ENCODE measurements around the gene PSEN2. TPM values are rescaled to one million over a fixed set of nuclear protein-coding genes. Genes with fewer than 3 reads are reported as not detected.

The PSEN2 gene
- 14.7 TPM for polyA plus RNA-seq (2013)

DNA sequence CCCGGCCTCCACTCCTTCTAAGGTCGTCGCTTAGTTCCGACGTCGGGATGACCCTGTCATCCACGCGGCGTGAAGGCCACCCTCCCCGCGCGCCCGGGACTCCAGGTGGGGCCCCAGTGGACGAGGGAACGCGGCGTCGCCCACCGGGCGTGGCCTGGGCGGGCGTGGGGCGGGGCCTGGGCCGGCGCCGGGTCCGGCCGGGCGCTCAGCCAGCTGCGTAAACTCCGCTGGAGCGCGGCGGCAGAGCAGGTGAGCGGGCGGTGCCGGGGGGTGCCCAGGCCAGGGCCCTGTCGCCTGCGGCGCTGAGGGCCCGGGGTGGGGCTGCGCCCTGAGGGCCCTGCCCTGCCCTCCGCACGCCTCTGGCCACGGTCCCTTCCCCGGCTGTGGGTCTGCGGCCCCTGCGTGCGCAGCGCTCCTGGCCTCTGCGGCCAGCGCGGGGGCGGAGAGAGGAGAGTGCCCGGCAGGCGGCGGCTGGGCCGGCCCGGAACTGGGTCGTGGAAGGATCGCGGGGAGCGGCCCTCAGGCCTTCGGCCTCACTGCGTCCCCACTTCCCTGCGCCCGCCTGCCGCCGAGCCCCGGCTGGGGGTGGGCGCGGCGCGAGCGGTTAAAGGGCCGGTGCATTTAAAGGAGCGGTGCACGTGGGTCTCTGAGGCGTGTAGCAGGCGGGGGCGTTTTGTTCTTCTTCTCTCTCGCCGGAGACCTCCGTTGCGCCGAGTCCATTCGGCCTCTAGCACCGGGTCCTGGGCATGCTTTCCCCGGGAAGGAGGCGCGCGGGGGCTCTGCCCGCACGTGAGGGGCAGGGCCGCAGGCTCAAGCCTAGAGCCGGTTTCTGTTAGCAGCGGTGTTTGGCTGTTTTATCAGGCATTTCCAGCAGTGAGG is at the start of gene PSEN2:
PSEN2 (plus strand) TSS at position 216 of the 879 bp plus-strand sequence. CDS start 11,292 bp downstream, outside the sequence.
- Histone ChIP-seq H3K36me3 (ENCODE audit: control insufficient read depth in 4 of 4, insufficient read depth in 4 of 4, low read length in 3 of 4) (no peaks in the 10 kb centered on the region), H3K27ac (ENCODE audit: insufficient read depth in 1 of 2, low read depth in 1 of 2, low read length in 2 of 2, poor library complexity in 1 of 2, severe bottlenecking in 2 of 2) (no peak within 1 kb of the TSS), H3K4me3 (ENCODE audit: control insufficient read depth in 1 of 7, extremely low read depth in 1 of 7, insufficient read depth in 4 of 7, low read depth in 2 of 7, low read length in 6 of 7) (peak within 1 kb of the TSS; percentile 41 to 80 (median 72)), H3K4me1 (ENCODE audit: control extremely low read depth in 1 of 4, control insufficient read depth in 4 of 4, insufficient read depth in 4 of 4, low read length in 3 of 4) (peaks cover 0 to 41% (median 36%) of the 10 kb centered on the region in 4 experiments), H3K27me3 (replicated peaks in 2 of 5; ENCODE audit: control insufficient read depth in 4 of 5, insufficient read depth in 5 of 5, low read length in 4 of 5) (no peaks in the 10 kb centered on the region), H3K9me3 (ENCODE audit: control extremely low read depth in 1 of 5, control insufficient read depth in 4 of 5, insufficient read depth in 2 of 5, low read depth in 1 of 5, low read length in 4 of 5) (no peaks in the 10 kb centered on the region)
- POLR2A ChIA-PET = interaction anchor here (0.6 kb wide), 1 partner anchor 68 kb away, joined by 7 read pairs; no protein-coding TSS in a partner anchor
- 0% methylated on average over 73 of the region's 97 CpGs for WGBS (ENCODE audit: insufficient coverage)
- peak; percentile 25 to 59 (median 42) for DNase-seq
- CTCF ChIA-PET = interaction anchor here (0.7 kb wide), 1 partner anchor 13 kb away, joined by 3 read pairs; no protein-coding TSS in a partner anchor

DNA sequence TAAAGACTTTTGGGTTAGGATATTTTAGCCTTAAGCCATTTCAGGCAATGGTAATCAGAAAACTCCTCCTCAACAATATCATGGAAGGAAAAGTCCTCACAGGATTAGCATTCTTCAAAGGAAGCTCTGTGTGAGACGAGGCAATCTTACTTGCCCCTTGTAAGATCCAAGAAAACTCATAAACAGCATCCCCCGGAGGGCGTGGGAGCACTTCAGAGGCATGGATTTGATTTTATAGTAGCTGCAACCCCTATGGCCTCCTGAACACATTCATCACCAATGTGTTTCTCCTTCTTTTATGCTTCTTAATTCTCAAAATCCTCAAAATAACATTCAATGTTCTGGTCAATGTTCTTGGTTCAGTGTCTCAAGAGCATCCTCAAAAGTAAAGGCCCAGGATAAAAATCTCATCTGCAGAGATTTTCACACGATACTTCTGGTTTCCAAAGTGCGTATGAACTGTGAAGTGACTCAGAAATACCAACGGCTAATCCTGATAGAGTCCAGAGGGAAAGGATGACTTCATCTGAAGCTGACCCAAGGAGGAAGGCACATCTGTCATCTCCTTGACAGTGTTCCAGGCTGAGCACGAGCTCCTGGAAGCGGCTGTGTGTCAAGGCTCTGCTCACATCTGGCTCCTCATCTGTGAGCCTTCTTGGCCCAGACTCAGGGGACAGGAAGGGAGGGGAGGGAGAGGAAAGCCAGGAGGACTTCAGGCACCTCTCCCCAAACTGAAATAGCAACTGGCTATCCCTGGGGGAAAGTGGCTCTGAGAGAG is 49.3 kb upstream of the PSEN2 start:
- ChIA-PET POLR2A (interaction anchor here (0.5 to 0.6 kb wide), 2 partner anchors 18 to 119 kb away, joined by 3 to 4 read pairs; no protein-coding TSS in a partner anchor), CTCF (interaction anchor here (1.1 to 1.6 kb wide), 3 partner anchors 14 to 188 kb away, joined by 3 to 5 read pairs (median 3); no protein-coding TSS in a partner anchor)
- H3K36me3 ChIP-seq (ENCODE audit: control insufficient read depth in 4 of 4, insufficient read depth in 4 of 4, low read length in 3 of 4) = no peaks in the 10 kb centered on the region
- DNase-seq = no peak
- peaks cover 0 to 4% (median 1%) of the 10 kb centered on the region in 4 experiments for H3K4me1 ChIP-seq (ENCODE audit: control extremely low read depth in 1 of 4, control insufficient read depth in 4 of 4, insufficient read depth in 4 of 4, low read length in 3 of 4)
- H3K27me3 ChIP-seq (replicated peaks in 2 of 5; ENCODE audit: control insufficient read depth in 4 of 5, insufficient read depth in 5 of 5, low read length in 4 of 5) = no peaks in the 10 kb centered on the region
- no peaks in the 10 kb centered on the region for H3K9me3 ChIP-seq (ENCODE audit: control extremely low read depth in 1 of 5, control insufficient read depth in 4 of 5, insufficient read depth in 2 of 5, low read depth in 1 of 5, low read length in 4 of 5)
- H3K27ac ChIP-seq (ENCODE audit: insufficient read depth in 1 of 2, low read depth in 1 of 2, low read length in 2 of 2, poor library complexity in 1 of 2, severe bottlenecking in 2 of 2) = no peak overlapping the region
- no peak overlapping the region for H3K4me3 ChIP-seq (ENCODE audit: control insufficient read depth in 1 of 7, extremely low read depth in 1 of 7, insufficient read depth in 4 of 7, low read depth in 2 of 7, low read length in 6 of 7)
- WGBS (ENCODE audit: insufficient coverage) = 86% methylated on average over 6 of the region's 8 CpGs

DNA sequence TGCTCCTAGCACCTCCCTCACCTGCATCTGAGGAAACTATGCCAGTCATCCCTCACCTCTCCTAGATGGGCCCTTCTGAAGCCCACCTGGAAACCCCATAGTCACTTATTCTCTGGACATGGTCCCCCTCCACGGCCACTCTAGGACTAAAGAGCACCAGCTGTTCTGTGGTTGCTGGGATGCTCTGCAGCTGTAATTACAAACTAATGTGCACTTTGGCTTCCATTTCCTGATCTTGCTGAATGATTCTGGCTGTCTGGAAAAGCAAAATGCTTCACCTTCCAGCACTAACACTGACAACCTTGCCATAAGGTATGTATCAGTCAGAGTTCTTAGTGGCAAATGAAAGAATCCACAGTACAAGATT is 48.7 kb upstream of the PSEN2 start:
- Histone ChIP-seq H3K9me3 (ENCODE audit: control extremely low read depth in 1 of 5, control insufficient read depth in 4 of 5, insufficient read depth in 2 of 5, low read depth in 1 of 5, low read length in 4 of 5) (no peaks in the 10 kb centered on the region), H3K4me1 (ENCODE audit: control extremely low read depth in 1 of 4, control insufficient read depth in 4 of 4, insufficient read depth in 4 of 4, low read length in 3 of 4) (peaks cover 0 to 4% (median 1%) of the 10 kb centered on the region in 4 experiments), H3K27me3 (replicated peaks in 2 of 5; ENCODE audit: control insufficient read depth in 4 of 5, insufficient read depth in 5 of 5, low read length in 4 of 5) (no peaks in the 10 kb centered on the region), H3K4me3 (ENCODE audit: control insufficient read depth in 1 of 7, extremely low read depth in 1 of 7, insufficient read depth in 4 of 7, low read depth in 2 of 7, low read length in 6 of 7) (no peak overlapping the region), H3K36me3 (ENCODE audit: control insufficient read depth in 4 of 4, insufficient read depth in 4 of 4, low read length in 3 of 4) (no peaks in the 10 kb centered on the region), H3K27ac (ENCODE audit: insufficient read depth in 1 of 2, low read depth in 1 of 2, low read length in 2 of 2, poor library complexity in 1 of 2, severe bottlenecking in 2 of 2) (no peak overlapping the region)
- ChIA-PET CTCF (no interaction called here), POLR2A (interaction anchor here (0.5 kb wide), 1 partner anchor 120 kb away, joined by 3 read pairs; no protein-coding TSS in a partner anchor)
- no peak for DNase-seq
- 43% methylated on average over 1 of the region's 1 CpG for WGBS (ENCODE audit: insufficient coverage)

DNA sequence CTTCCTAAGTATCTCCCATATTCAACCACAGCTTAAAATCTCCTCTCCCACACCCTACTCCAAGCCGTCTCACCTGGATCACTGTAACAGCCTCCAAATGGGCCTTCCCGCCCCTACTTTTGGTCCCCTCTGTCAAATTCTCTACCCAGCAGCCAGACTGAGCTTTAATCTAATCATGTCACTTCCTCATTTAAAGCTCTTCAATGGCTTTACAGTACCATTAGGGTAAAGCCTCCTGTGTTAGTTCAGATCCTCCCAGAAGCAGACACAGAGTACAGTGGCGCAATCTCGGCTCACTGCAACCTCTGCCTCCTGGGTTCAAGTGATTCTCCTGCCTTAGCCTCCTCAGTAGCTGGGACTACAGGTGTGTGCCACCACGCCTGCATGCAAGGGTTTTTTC is 46.8 kb upstream of the PSEN2 start:
- CTCF ChIA-PET = interaction anchor here (0.8 to 1.4 kb wide), 4 partner anchors 24 to 188 kb away, joined by 3 to 4 read pairs (median 3); no protein-coding TSS in a partner anchor
- Histone ChIP-seq H3K27ac (ENCODE audit: insufficient read depth in 1 of 2, low read depth in 1 of 2, low read length in 2 of 2, poor library complexity in 1 of 2, severe bottlenecking in 2 of 2) (no peak overlapping the region), H3K4me3 (ENCODE audit: control insufficient read depth in 1 of 7, extremely low read depth in 1 of 7, insufficient read depth in 4 of 7, low read depth in 2 of 7, low read length in 6 of 7) (no peak overlapping the region), H3K27me3 (replicated peaks in 2 of 5; ENCODE audit: control insufficient read depth in 4 of 5, insufficient read depth in 5 of 5, low read length in 4 of 5) (no peaks in the 10 kb centered on the region), H3K9me3 (ENCODE audit: control extremely low read depth in 1 of 5, control insufficient read depth in 4 of 5, insufficient read depth in 2 of 5, low read depth in 1 of 5, low read length in 4 of 5) (no peaks in the 10 kb centered on the region), H3K4me1 (ENCODE audit: control extremely low read depth in 1 of 4, control insufficient read depth in 4 of 4, insufficient read depth in 4 of 4, low read length in 3 of 4) (peaks cover 4 to 15% (median 9%) of the 10 kb centered on the region in 4 experiments), H3K36me3 (ENCODE audit: control insufficient read depth in 4 of 4, insufficient read depth in 4 of 4, low read length in 3 of 4) (no peaks in the 10 kb centered on the region)
- POLR2A ChIA-PET = no interaction called here
- DNase-seq = peak in 2 of 3 donors; percentile 21 to 31
- 92% methylated on average over 5 of the region's 5 CpGs for WGBS (ENCODE audit: insufficient coverage)

DNA sequence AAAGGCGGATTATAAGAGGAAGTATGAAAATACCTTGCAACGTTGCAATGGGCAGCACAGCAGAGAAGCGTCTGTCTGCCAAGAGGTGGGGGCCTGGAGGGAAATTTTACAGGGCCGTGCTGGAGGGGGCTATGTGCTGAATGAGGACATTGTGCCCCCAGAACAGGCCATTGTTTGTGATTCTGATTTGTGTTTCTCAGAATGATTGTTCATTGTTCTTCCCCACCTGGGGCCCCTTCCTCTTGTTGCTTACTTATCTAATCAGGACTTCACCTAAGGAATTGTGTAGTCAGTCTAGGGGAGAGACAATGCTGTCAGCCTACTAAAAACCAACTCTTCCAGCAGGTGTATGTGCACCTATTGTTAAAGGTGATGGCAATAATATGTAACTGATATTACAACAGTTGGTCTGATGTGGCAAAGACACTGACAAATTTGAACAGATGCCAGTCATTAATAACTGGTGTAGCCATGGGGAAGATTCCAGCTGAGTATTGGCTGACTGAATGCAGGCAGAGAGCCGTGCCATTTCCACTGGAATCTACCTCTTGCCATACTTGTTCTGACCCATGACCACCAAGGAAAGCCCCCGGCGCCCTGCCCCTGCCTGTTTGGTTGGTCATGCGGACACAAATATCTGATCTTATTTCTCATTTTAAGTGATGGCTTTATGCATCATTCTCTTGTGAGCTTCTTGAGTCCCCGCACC is 45.2 kb upstream of the PSEN2 start:
- Histone ChIP-seq H3K36me3 (ENCODE audit: control insufficient read depth in 4 of 4, insufficient read depth in 4 of 4, low read length in 3 of 4) (no peaks in the 10 kb centered on the region), H3K27ac (ENCODE audit: insufficient read depth in 1 of 2, low read depth in 1 of 2, low read length in 2 of 2, poor library complexity in 1 of 2, severe bottlenecking in 2 of 2) (no peak overlapping the region), H3K27me3 (replicated peaks in 2 of 5; ENCODE audit: control insufficient read depth in 4 of 5, insufficient read depth in 5 of 5, low read length in 4 of 5) (no peaks in the 10 kb centered on the region), H3K4me3 (ENCODE audit: control insufficient read depth in 1 of 7, extremely low read depth in 1 of 7, insufficient read depth in 4 of 7, low read depth in 2 of 7, low read length in 6 of 7) (no peak overlapping the region), H3K9me3 (ENCODE audit: control extremely low read depth in 1 of 5, control insufficient read depth in 4 of 5, insufficient read depth in 2 of 5, low read depth in 1 of 5, low read length in 4 of 5) (no peaks in the 10 kb centered on the region), H3K4me1 (ENCODE audit: control extremely low read depth in 1 of 4, control insufficient read depth in 4 of 4, insufficient read depth in 4 of 4, low read length in 3 of 4) (peaks cover 4 to 15% (median 9%) of the 10 kb centered on the region in 4 experiments)
- POLR2A ChIA-PET = no interaction called here
- CTCF ChIA-PET = interaction anchor here (0.9 to 6.5 kb wide), 11 partner anchors 9 to 615 kb away, joined by 3 to 106 read pairs (median 4); no protein-coding TSS in a partner anchor
- 76% methylated on average over 6 of the region's 9 CpGs for WGBS (ENCODE audit: insufficient coverage)
- no peak for DNase-seq

DNA sequence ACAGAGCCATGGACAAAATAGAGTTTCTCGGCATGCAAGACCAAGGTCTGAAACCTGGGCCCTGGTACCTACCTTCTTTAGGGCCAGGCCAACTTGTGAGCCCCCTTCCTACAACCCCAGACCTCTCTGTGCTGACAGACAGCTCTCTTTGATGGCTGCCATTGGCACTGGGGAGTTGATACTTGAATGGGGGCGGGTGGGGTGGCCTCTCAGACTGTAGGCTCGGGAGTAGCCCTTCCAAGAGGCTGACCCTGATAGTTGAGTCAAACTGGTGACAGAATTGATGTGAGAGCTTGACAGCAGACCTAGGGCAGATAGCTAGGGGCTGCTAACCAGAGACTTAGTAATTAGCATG is 44.7 kb upstream of the PSEN2 start:
- Histone ChIP-seq H3K4me1 (ENCODE audit: control extremely low read depth in 1 of 4, control insufficient read depth in 4 of 4, insufficient read depth in 4 of 4, low read length in 3 of 4) (peaks cover 4 to 15% (median 9%) of the 10 kb centered on the region in 4 experiments), H3K36me3 (ENCODE audit: control insufficient read depth in 4 of 4, insufficient read depth in 4 of 4, low read length in 3 of 4) (no peaks in the 10 kb centered on the region), H3K27me3 (replicated peaks in 2 of 5; ENCODE audit: control insufficient read depth in 4 of 5, insufficient read depth in 5 of 5, low read length in 4 of 5) (no peaks in the 10 kb centered on the region), H3K4me3 (ENCODE audit: control insufficient read depth in 1 of 7, extremely low read depth in 1 of 7, insufficient read depth in 4 of 7, low read depth in 2 of 7, low read length in 6 of 7) (no peak overlapping the region), H3K9me3 (ENCODE audit: control extremely low read depth in 1 of 5, control insufficient read depth in 4 of 5, insufficient read depth in 2 of 5, low read depth in 1 of 5, low read length in 4 of 5) (no peaks in the 10 kb centered on the region), H3K27ac (ENCODE audit: insufficient read depth in 1 of 2, low read depth in 1 of 2, low read length in 2 of 2, poor library complexity in 1 of 2, severe bottlenecking in 2 of 2) (no peak overlapping the region)
- ChIA-PET CTCF (interaction anchor here (0.9 to 6.5 kb wide), 14 partner anchors 10 to 615 kb away, joined by 3 to 106 read pairs (median 4); no protein-coding TSS in a partner anchor), POLR2A (no interaction called here)
- DNase-seq = no peak
- WGBS (ENCODE audit: insufficient coverage) = 89% methylated on average over 3 of the region's 3 CpGs

Data from common myeloid progenitor, CD34-positive (primary cell).